Stimulated activated CD8-positive, alpha-beta memory T cell treated with anti-CD3 and anti-CD28 coated beads, Interleukin-4, amount 100 ng/mL, for 24 hours (primary cell): ENCODE results near the gene MPP1.
"Not testable (repeated sequence)": the region's sequence is repeated elsewhere in the genome, so short reads cannot be mapped to it uniquely, and the experiment has no call there.

Experiments
- DNase-seq: peaks from one replicate; pipeline ENCODE4 v3.0.0-alpha.2; 2020; ENCODE audit warnings: low read depth

The MPP1 gene

DNA sequence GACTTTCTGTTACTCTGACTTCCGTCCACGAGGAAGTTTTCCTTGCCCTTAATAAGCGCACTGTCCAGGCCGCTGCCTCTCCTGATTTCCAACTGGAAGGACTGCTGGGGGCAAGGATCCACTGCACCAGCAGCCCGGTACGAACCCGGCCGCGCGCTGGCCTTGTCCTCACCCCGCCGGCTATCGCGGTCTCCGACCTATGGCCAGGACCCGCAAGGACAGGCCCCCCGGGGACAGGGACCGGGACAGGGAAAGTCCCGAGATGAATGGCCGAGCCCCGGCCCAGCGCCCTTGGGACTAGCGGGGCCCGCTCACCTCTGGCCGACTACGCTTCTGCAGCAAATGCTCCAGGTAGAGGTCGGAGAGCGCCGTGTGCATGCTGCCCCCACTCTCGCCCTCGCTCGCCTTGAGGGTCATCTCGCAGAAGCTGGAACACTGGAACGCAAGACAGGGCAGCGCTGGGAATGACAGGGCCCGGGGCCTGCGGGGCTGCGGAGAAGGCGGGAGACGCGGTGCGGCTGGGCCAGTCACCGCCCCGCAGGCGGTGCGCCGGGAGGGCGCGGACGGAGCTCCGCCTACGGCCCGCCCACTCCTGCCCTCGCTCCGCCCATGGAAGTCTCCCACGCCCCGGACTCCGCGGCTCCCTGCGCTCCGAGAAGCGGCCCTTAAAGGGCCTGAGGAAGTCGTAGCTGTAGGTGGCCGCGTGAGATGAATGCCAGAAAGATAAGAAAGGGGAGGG is at the start of gene MPP1:
Gene MPP1, minus strand, starts transcription at position 529 of the 739 bp plus-strand sequence. Its CDS starts 112 bp downstream, at position 417.
- peak; percentile 52 for DNase-seq

DNA sequence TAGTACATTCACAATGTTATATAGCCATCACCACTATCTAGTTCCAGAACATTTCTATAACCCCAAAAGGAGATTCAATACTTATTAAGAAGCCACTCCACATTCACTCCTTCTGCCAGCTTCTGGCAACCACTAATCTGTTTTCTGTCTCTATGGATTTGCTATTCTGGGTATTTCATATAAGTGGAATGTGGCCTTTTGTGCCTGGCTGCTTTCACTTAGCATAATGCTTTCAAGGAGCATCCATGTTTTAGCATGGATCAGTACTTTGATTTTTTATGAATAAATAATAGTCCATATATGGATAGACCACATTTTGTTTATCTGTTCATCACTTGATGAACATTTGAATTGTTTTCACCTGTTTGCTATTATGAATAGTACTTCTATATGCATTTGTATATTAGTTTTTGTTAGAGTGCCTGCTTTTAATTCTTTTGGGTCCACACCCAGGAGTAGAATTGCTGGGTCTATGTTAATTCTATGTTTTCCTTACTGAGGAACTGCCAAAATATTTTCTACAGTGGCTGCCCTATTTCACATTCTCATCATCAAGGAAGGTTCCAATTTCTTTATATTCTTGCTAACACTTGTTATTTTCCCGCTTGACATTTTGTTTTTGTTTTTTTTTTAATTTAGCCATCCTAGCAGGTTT is 45.8 kb upstream of the MPP1 start:
- DNase-seq = no peak

DNA sequence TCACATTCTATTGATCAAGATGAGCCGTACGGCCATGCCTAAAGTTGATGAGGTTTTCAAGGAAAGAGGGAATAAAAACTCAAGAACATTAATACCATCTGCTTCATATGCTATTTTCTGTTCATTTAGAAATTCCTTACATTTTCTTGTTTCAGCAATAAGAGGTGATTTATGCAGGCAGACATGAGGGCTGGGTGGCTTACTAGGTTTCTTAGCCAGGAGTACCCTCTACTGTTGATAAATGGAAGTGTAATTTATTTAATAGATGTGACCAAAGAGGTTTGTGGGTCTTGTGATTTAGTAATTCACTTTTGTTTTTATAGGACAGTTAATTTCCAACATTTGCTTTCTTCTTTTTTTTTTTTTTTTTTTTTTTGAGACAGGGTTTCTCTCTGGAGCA is 35.6 kb upstream of the MPP1 start:
- no peak for DNase-seq

- DNase-seq = no peak
These were observed 30.9 kb upstream of the MPP1 start for GRCh38 chrX:154836163-154836562.

DNA sequence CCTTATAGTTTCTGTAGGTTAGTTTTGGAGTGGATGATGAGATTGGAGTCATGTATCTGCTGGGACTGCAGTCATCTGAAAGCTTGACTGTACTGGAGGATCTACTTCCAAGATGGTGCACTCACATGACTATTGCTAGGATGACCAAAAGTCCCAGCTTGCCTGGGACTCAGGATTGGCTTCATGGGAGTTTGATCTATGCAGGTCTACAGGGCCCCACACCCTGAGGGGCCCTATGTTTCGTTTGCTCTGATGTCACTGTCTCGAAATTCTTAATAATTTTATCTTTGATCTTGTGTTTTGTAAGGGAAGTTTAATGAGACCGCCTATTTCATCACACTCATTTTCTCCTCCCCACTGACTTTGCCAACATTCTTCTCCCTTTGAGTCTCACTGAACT is 29.3 kb upstream of the MPP1 start, which contains the start of gene SMIM9:
Gene SMIM9, minus strand, starts transcription at position 101 of the 400 bp plus-strand sequence. CDS start 3,806 bp downstream, outside the sequence.
- no peak for DNase-seq

GRCh38 chrX:154833746-154834274 is 28.5 kb upstream of the MPP1 start:
- DNase-seq = no peak

- no peak for DNase-seq
These were observed 24.7 kb upstream of the MPP1 start for GRCh38 chrX:154829926-154830442.

DNA sequence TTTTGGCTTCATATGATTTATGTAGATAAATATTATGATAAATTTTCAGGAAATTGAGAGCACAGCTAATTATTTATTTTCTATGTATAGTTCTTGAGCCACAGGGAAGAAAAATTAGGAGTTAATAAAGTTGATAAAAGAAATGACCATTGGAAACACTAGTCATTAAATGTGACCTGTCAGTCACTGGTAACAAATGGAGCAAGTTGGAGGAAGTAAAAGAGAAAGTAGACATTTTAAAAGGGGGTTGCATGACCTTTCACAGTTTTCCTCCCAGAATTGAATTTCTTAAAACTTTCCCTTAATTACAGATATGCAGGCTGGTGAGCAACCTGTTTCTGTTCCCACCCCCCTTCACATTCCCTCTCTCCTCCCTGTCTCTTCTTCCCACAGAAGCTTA is 23.8 kb upstream of the MPP1 start:
- DNase-seq = no peak

DNA sequence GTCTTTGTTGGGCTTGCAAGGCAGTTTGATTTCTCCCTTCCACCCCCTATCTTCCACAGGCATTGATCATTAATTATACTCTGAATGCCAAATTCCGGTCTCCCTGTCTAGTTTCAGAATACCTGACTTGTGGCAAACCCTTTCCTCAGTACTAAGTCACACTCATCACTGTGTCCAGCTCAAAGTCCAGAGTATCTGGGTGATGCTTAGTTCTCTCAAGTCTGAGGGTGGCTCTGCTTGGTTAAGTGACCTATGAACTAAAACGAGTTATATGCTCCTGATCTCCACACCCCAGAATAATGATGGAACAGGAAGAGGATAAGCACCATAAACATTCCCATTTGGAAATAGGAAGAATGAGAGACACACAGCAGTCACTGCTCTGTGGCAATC is 22.7 kb upstream of the MPP1 start:
- DNase-seq = no peak

- no peak for DNase-seq
These were observed 22.1 kb upstream of the MPP1 start for GRCh38 chrX:154827194-154828015.

DNA sequence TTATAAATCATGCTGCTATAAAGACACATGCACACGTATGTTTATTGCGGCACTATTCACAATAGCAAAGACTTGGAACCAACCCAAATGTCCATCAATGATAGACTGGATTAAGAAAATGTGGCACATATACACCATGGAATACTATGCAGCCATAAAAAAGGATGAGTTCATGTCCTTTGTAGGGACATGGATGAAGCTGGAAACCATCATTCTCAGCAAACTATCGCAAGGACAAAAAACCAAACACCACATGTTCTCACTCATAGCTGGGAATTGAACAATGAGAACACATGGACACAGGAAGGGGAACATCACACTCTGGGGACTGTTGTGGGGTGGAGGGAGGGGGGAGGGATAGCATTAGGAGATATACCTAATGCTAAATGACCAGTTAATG is 20.3 kb upstream of the MPP1 start:
- DNase-seq = not testable (repeated sequence)

- DNase-seq = no peak
These were observed 19.4 kb upstream of the MPP1 start for GRCh38 chrX:154824638-154825037.

GRCh38 chrX:154822029-154822428 is 16.7 kb upstream of the MPP1 start:
- no peak for DNase-seq

GRCh38 chrX:154821523-154821922 is 16.2 kb upstream of the MPP1 start:
- no peak for DNase-seq

DNA sequence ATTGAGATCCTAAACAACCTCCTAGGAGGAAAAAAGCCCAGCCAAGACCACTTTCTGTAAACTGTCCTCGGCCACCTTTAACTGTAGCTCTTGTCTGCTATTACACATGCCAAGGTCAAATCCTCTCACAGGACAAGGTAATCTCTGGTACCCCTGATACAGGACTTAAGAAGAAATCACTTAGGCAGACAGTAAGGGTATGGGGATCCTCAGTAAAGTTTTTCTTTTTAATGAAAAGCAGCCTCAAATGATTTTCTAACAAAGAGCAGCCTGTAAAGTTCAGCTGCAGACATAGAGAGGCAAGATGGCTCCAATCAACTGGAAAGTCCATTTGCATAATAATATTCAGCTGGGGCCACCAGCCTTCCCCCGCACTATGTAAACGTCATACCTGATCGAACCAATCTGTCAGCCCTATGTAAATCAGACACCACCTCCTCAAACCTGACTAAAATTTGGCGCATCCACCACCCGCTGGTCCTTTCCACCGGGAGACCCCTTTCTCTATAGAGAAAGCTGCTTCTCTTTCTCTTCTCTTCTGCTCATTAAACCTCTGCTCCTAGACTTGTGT is 14.6 kb upstream of the MPP1 start:
- no peak for DNase-seq

DNA sequence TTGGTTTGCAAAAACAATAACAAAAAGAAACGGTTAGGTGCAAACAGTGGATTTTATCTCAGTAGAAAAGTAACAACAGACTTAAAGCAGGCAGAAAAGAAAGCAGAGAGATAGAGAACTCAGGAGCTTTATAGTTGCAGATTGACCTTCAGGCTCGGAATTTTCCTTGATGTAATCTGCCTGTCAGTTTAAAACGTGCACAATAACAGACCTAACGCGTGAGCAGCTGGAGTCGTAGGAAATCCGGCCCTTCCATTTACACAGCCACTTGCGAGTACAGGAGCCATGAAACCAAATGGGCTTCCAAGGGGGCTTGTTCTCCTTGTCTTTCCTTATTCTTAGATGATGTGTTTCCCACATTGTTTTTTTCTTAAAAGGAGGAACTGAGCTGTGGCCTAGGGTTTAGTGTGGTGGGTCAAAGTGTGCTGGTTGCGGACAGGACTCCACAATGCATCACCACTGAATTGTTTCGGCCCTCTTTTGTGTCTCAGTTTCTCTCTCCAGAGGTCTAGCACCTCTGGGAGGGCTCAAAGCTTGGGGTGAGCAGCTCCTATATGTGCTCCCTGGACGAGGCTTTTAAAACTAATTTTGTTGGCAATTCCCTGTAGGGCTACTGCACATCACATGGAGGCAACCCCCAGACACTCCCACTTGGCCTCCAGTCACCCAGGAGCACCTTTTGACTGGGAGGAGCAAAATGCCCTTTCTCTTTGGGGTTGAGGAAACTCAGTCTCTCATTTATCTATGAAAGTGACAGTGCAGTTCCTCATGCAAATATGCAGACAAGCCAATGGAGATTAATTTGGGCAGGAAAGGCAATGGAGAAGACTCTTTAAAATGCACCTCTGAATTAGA is 13.9 kb upstream of the MPP1 start:
- no peak for DNase-seq

GRCh38 chrX:154817048-154817618 is 11.8 kb upstream of the MPP1 start:
- DNase-seq = not testable (repeated sequence)

DNA sequence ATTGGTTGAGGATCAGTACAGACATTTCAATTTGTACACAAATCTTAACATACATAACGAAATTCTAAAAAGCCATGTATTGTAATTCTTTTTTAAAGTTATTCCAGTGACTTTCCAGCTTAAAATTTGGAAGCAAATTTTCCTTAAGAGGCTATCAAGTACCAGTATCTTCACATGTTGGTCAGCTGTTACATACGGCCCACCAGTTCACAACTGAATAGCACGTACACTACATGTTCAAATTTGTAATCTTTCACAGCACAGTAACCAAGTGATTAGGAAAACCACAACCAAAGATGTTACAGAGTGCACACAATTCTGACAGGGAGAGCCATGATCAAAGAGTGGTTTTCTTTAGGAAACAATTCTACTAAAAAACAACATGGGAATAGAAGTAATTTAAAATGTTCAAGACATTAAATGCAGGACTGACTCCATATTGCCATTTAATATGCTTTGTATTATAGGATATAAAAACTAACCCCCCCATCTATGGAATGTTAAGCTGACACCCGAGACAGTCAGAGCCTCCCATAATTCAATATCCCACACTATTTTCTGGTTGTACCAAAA is 11.1 kb upstream of the MPP1 start:
- not testable (repeated sequence) for DNase-seq

GRCh38 chrX:154815274-154815818 is 10.1 kb upstream of the MPP1 start:
- DNase-seq = no peak

- no peak for DNase-seq
These were observed 8.5 kb upstream of the MPP1 start for GRCh38 chrX:154813801-154814200.
